Measurements from ENCODE around the gene XPO6.

DNA sequence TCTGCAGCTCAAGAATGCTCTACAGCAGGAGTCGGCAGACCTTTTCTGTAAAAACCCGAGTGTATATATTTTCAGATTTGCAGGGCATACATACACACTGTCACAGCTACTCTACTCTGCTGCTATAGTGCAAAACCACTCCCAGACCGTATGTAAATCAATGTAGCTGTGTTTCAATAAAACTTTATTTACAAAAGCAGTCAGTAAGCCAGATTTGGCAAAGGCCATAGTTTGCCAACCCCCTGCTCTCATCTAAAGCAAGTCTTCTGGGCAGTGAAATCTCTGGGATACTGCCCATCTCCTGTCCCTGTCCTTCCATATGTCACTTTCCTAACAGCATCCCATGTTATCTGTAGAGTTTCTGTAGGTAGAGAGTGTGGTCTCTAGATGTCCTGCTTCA lies 91.0 kb downstream of the XPO6 start:
- TF ChIP-seq, protein P1, sequence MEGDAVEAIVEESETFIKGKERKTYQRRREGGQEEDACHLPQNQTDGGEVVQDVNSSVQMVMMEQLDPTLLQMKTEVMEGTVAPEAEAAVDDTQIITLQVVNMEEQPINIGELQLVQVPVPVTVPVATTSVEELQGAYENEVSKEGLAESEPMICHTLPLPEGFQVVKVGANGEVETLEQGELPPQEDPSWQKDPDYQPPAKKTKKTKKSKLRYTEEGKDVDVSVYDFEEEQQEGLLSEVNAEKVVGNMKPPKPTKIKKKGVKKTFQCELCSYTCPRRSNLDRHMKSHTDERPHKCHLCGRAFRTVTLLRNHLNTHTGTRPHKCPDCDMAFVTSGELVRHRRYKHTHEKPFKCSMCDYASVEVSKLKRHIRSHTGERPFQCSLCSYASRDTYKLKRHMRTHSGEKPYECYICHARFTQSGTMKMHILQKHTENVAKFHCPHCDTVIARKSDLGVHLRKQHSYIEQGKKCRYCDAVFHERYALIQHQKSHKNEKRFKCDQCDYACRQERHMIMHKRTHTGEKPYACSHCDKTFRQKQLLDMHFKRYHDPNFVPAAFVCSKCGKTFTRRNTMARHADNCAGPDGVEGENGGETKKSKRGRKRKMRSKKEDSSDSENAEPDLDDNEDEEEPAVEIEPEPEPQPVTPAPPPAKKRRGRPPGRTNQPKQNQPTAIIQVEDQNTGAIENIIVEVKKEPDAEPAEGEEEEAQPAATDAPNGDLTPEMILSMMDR (IDR thresholded peaks at IDR 0.05): no peak
- no peak for TF ChIP-seq POLR2A (IDR thresholded peaks at IDR 0.05)
